Kidney epithelial cell (primary cell): ENCODE measurements around the gene IQSEC1. TPM values are rescaled to one million over a fixed set of nuclear protein-coding genes. Genes with fewer than 3 reads are reported as not detected.

Experiments used
- DNase-seq: peaks from one replicate; pipeline ENCODE4 v3.0.0-alpha.2; 2010; ENCODE audit warnings: low read depth
- H3K27me3 ChIP-seq: 2 replicates; pipeline ENCODE4 v1.6.0; 2011; ENCODE audit warnings: low read length; ENCODE audit not compliant: control insufficient read depth, insufficient read depth
- H3K36me3 ChIP-seq: 2 replicates; pipeline ENCODE4 v1.5.1; 2011; ENCODE audit warnings: low read length; ENCODE audit not compliant: control insufficient read depth, insufficient read depth
- H3K4me3 ChIP-seq: 2 replicates; pipeline ENCODE4 v1.5.1; 2011; ENCODE audit warnings: low read depth, mild to moderate bottlenecking, control low read depth, low read length
- total RNA-seq: library from RNA; depleted of rRNA; stranded (reverse); fragments of >200 nt; gene quantifications from 2 replicates; pipeline ENCODE4 v1.2.3, GENCODE V29; 2015
- TF ChIP-seq, protein P1 (sequence below): IDR thresholded peaks from 2 replicates; pipeline ENCODE4 v1.5.1; 2011; ENCODE audit warnings: mild to moderate bottlenecking, moderate library complexity, low read length, control low read depth, inconsistent platforms; ENCODE audit not compliant: insufficient read depth, poor library complexity, severe bottlenecking

Gene IQSEC1
- 14.9 and 22.7 TPM in 2 replicates for total RNA-seq

- DNase-seq: no peak
- H3K27me3 ChIP-seq: peaks cover 62% of the 10 kb centered on the region
These were observed at the start of gene IQSEC1 for GRCh38 chr3:13073326-13074005. Gene IQSEC1 (minus strand): TSS chr3:13073429. CDS start chr3:13073014, 415 bp downstream.

GRCh38 chr3:13122081-13123012 is 49.1 kb upstream of the IQSEC1 start:
- no peak for DNase-seq

More at GRCh38 chr3:13073326-13074005, at the start of gene IQSEC1:
- H3K4me3 ChIP-seq: no peak within 1 kb of the TSS
- TF ChIP-seq, protein P1, sequence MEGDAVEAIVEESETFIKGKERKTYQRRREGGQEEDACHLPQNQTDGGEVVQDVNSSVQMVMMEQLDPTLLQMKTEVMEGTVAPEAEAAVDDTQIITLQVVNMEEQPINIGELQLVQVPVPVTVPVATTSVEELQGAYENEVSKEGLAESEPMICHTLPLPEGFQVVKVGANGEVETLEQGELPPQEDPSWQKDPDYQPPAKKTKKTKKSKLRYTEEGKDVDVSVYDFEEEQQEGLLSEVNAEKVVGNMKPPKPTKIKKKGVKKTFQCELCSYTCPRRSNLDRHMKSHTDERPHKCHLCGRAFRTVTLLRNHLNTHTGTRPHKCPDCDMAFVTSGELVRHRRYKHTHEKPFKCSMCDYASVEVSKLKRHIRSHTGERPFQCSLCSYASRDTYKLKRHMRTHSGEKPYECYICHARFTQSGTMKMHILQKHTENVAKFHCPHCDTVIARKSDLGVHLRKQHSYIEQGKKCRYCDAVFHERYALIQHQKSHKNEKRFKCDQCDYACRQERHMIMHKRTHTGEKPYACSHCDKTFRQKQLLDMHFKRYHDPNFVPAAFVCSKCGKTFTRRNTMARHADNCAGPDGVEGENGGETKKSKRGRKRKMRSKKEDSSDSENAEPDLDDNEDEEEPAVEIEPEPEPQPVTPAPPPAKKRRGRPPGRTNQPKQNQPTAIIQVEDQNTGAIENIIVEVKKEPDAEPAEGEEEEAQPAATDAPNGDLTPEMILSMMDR: no peak
- no peaks in the 10 kb centered on the region for H3K36me3 ChIP-seq

GRCh38 chr3:13121553-13122001 is 48.3 kb upstream of the IQSEC1 start:
- TF ChIP-seq, protein P1: no peak
- H3K27me3 ChIP-seq: peaks cover 36% of the 10 kb centered on the region
- DNase-seq: no peak
- no peak overlapping the region for H3K4me3 ChIP-seq
- H3K36me3 ChIP-seq: no peaks in the 10 kb centered on the region

More at GRCh38 chr3:13122081-13123012, 49.1 kb upstream of the IQSEC1 start:
- TF ChIP-seq, protein P1: no peak
- Histone ChIP-seq H3K27me3 (peaks cover 36% of the 10 kb centered on the region), H3K36me3 (no peaks in the 10 kb centered on the region), H3K4me3 (no peak overlapping the region)

- Histone ChIP-seq H3K36me3 (no peaks in the 10 kb centered on the region), H3K4me3 (no peak overlapping the region), H3K27me3 (peaks cover 40% of the 10 kb centered on the region)
- no peak for DNase-seq
- TF ChIP-seq, protein P1: no peak
These were observed 47.8 kb upstream of the IQSEC1 start for GRCh38 chr3:13120928-13121552.

- no peak overlapping the region for H3K4me3 ChIP-seq
These were observed 47.2 kb upstream of the IQSEC1 start for GRCh38 chr3:13120289-13120927.

More at GRCh38 chr3:13120289-13120927, 47.2 kb upstream of the IQSEC1 start:
- TF ChIP-seq, protein P1: no peak
- no peak for DNase-seq
- H3K36me3 ChIP-seq: no peaks in the 10 kb centered on the region
- H3K27me3 ChIP-seq: peaks cover 44% of the 10 kb centered on the region
